ENCODE data around the gene C11orf54. TPM values are rescaled to one million over a fixed set of nuclear protein-coding genes. Genes with fewer than 3 reads are reported as not detected.

C11orf54 gene
- polyA plus RNA-seq, 1 donor (not counting 4 experiments of a cell fraction or from before 2014, with no cell fraction given) = 11.9 TPM

GRCh38 chr11:93813974-93814373 is 72.5 kb downstream of the C11orf54 start:
- Histone ChIP-seq H3K9me3 (ENCODE audit: control insufficient read depth, low read depth, low read length) (no peaks in the 10 kb centered on the region), H3K4me3 (ENCODE audit: control insufficient read depth in 2 of 3, extremely low read depth in 1 of 3, insufficient read depth in 2 of 3, low read depth in 1 of 3, low read length in 3 of 3) (no peak overlapping the region), H3K9me1 (ENCODE audit: control insufficient read depth, extremely low read depth, insufficient read depth, low read length) (no peaks in the 10 kb centered on the region), H3K27me3 (ENCODE audit: control insufficient read depth, extremely low read depth, insufficient read depth, low read length) (no peaks in the 10 kb centered on the region), H3K36me3 (ENCODE audit: control insufficient read depth in 2 of 2, extremely low read depth in 1 of 2, insufficient read depth in 2 of 2, low read length in 2 of 2) (peaks cover 8 to 34% of the 10 kb centered on the region in 2 experiments), H3K4me2 (ENCODE audit: control insufficient read depth, extremely low read depth, insufficient read depth, low read depth, low read length) (no peak overlapping the region), H4K20me1 (ENCODE audit: control insufficient read depth, extremely low read depth, insufficient read depth, low read length) (no peaks in the 10 kb centered on the region), H3K79me2 (ENCODE audit: control insufficient read depth, insufficient read depth, low read length) (no peaks in the 10 kb centered on the region), H3K9ac (ENCODE audit: control insufficient read depth, extremely low read depth, insufficient read depth, low read length) (no peak overlapping the region), H3K27ac (ENCODE audit: control insufficient read depth, insufficient read depth, low read length) (no peak overlapping the region), H3K4me1 (ENCODE audit: control insufficient read depth, extremely low read depth, insufficient read depth, low read length) (no peaks in the 10 kb centered on the region), H2AFZ (ENCODE audit: control insufficient read depth, low read length) (no peak overlapping the region)
- FAIRE-seq (no peak), DNase-seq (ENCODE audit: low read depth, low spot score) (no peak)
- dilution Hi-C loops (cut with MboI; ENCODE audit: extremely low pct_ligation_motif_present, low sequenced_read_pairs) = no loop called here
- TF ChIP-seq CTCF (optimal IDR thresholded peaks at IDR 0.05 in 1 of 3, IDR thresholded peaks at IDR 0.05 in 1 of 3, conservative IDR thresholded peaks at IDR 0.05 in 1 of 3; ENCODE audit: extremely low read depth in 1 of 3, insufficient read depth in 2 of 3, low read length in 3 of 3) (no peak), EZH2 (IDR thresholded peaks at IDR 0.05; ENCODE audit: low read length) (no peak)

Small RNA genes lying within 50 kb of the gene (small RNA-seq; reads per million reads assigned to genes)
- gene RF00019 (ENCODE audit: insufficient read length in 3 of 3, low read depth in 3 of 3, low replicate concordance in 1 of 3) (0 reads per million in 3 experiments), gene RF00493 (ENCODE audit: insufficient read length in 3 of 3, low read depth in 3 of 3, low replicate concordance in 1 of 3) (0.33 to 1.8 (median 0.67) reads per million in 3 experiments), gene SCARNA9 (ENCODE audit: insufficient read length in 3 of 3, low read depth in 3 of 3, low replicate concordance in 1 of 3) (0 to 0.25 (median 0.07) reads per million in 3 experiments), gene SNORA1 (ENCODE audit: insufficient read length in 3 of 3, low read depth in 3 of 3, low replicate concordance in 1 of 3) (0 reads per million in 3 experiments), gene SNORA18 (ENCODE audit: insufficient read length in 3 of 3, low read depth in 3 of 3, low replicate concordance in 1 of 3) (0 reads per million in 3 experiments), gene SNORA25 (ENCODE audit: insufficient read length in 3 of 3, low read depth in 3 of 3, low replicate concordance in 1 of 3) (0 reads per million in 3 experiments), gene SNORA32 (ENCODE audit: insufficient read length in 3 of 3, low read depth in 3 of 3, low replicate concordance in 1 of 3) (0 reads per million in 3 experiments), gene SNORA40 (ENCODE audit: insufficient read length in 3 of 3, low read depth in 3 of 3, low replicate concordance in 1 of 3) (0 reads per million in 3 experiments), gene SNORA8 (ENCODE audit: insufficient read length in 3 of 3, low read depth in 3 of 3, low replicate concordance in 1 of 3) (0 reads per million in 3 experiments), gene SNORD5 (ENCODE audit: insufficient read length in 3 of 3, low read depth in 3 of 3, low replicate concordance in 1 of 3) (0 reads per million in 3 experiments), gene SNORD6 (ENCODE audit: insufficient read length in 3 of 3, low read depth in 3 of 3, low replicate concordance in 1 of 3) (549 to 24,393 (median 5,442) reads per million in 3 experiments)

Other genes with a start within 250 kb of the C11orf54 start
- gene SMCO4, start 198.3 kb upstream of the C11orf54 start, polyA plus RNA-seq = 1.5 to 3.8 TPM (median 1.9 TPM) in 3 replicates
- gene CEP295, start 80.0 kb upstream of the C11orf54 start, polyA plus RNA-seq = 5.5 to 9.0 TPM (median 8.7 TPM) in 3 replicates
- gene TAF1D, start 177 bp upstream of the C11orf54 start, polyA plus RNA-seq = 80.2 to 224 TPM (median 91.2 TPM) in 3 replicates
- 20.9 to 25.1 TPM (median 23.5 TPM) in 3 replicates for gene MED17, start 42.6 kb downstream of the C11orf54 start, polyA plus RNA-seq
- gene VSTM5, start 108.9 kb downstream of the C11orf54 start, polyA plus RNA-seq = 0.13 to 0.16 TPM (median 0.15 TPM) in 3 replicates

Measured in keratinocyte (primary cell).